CD4-positive, CD25-positive, alpha-beta regulatory T cell (primary cell): ENCODE data around the gene TIGAR. TPM values are rescaled to one million over a fixed set of nuclear protein-coding genes. Genes with fewer than 3 reads are reported as not detected.

Experiments
- ATAC-seq, 2 donors: fragments of 150-1000 bp; cut with Tn5 transposase; one replicate each; pipeline ENCODE4 v1.10.0; 2021; ENCODE audit warnings: low read depth in 2 of 2, moderate number of reproducible peaks in 2 of 2, moderate library complexity in 1 of 2
- DNase-seq, 3 donors: peaks; one replicate each; pipeline versions ENCODE4 v3.0.0 to v3.0.0-alpha.2; 2012 to 2022; ENCODE audit warnings: mixed read lengths in 1 of 3
- H3K27ac ChIP-seq: one replicate; pipeline ENCODE4 v1.7.0; 2013; ENCODE audit warnings: mild to moderate bottlenecking, low read length; ENCODE audit not compliant: insufficient read depth, poor library complexity, severe bottlenecking
- H3K27me3 ChIP-seq: one replicate; pipeline ENCODE4 v1.7.0; 2013; ENCODE audit warnings: low read length; ENCODE audit not compliant: control insufficient read depth, insufficient read depth
- H3K36me3 ChIP-seq: one replicate; pipeline ENCODE4 v1.7.0; 2013; ENCODE audit warnings: mild to moderate bottlenecking, low read length, moderate library complexity; ENCODE audit not compliant: control insufficient read depth, insufficient read depth
- H3K4me1 ChIP-seq: 2 replicates; pipeline ENCODE4 v1.7.0; 2013; ENCODE audit warnings: mild to moderate bottlenecking, low read length; ENCODE audit not compliant: insufficient read depth, control insufficient read depth, poor library complexity, severe bottlenecking
- H3K4me3 ChIP-seq: one replicate; pipeline ENCODE4 v1.7.0; 2013; ENCODE audit warnings: low read depth, mild to moderate bottlenecking, low read length, moderate library complexity
- H3K9me3 ChIP-seq, 2 experiments: 1 replicate in 1 of 2; 2 replicates in 1 of 2; pipeline ENCODE4 v1.7.0; 2013; ENCODE audit warnings: low read length in 2 of 2, mild to moderate bottlenecking in 1 of 2, moderate library complexity in 1 of 2; ENCODE audit not compliant: control insufficient read depth in 2 of 2
- H3K27ac Mint-ChIP-seq, 3 donors: one replicate each; pipeline ENCODE4 v1.8.0; 2020 to 2022; ENCODE audit warnings: mild to moderate bottlenecking in 3 of 3, mixed read lengths in 3 of 3, moderate library complexity in 2 of 3
- H3K27me3 Mint-ChIP-seq: one replicate; pipeline ENCODE4 v1.8.0; 2022; ENCODE audit warnings: mild to moderate bottlenecking, mixed read lengths
- H3K36me3 Mint-ChIP-seq: one replicate; pipeline ENCODE4 v1.8.0; 2020; ENCODE audit warnings: mixed read lengths
- H3K4me1 Mint-ChIP-seq, 4 donors: one replicate each; pipeline ENCODE4 v1.8.0; 2020 to 2022; ENCODE audit warnings: mixed read lengths in 4 of 4, mild to moderate bottlenecking in 1 of 4
- H3K4me3 Mint-ChIP-seq, 4 donors: one replicate each; pipeline ENCODE4 v1.8.0; 2020 to 2022; ENCODE audit warnings: mild to moderate bottlenecking in 4 of 4, mixed read lengths in 4 of 4, moderate library complexity in 3 of 4
- H3K9me3 Mint-ChIP-seq, 7 donors: one replicate each; pipeline ENCODE4 v1.8.0; 2020 to 2022; ENCODE audit warnings: mixed read lengths in 7 of 7, mild to moderate bottlenecking in 3 of 7, moderate library complexity in 2 of 7
- polyA plus RNA-seq, 4 donors: library from polyadenylated mRNA; unstranded; fragments of 300-500 nt; fragmentation: Illumina TruSeq; gene quantifications; one replicate each; pipeline ENCODE4 v1.2.3, GENCODE V29; 2021
- total RNA-seq: library from RNA; stranded (reverse); gene quantifications from one replicate; pipeline ENCODE4 v1.2.3, GENCODE V29; 2022

Gene TIGAR
- total and polyA plus RNA-seq, 5 donors from 2014 or later = 2.1 to 13.3 (median 6.1) TPM

DNA sequence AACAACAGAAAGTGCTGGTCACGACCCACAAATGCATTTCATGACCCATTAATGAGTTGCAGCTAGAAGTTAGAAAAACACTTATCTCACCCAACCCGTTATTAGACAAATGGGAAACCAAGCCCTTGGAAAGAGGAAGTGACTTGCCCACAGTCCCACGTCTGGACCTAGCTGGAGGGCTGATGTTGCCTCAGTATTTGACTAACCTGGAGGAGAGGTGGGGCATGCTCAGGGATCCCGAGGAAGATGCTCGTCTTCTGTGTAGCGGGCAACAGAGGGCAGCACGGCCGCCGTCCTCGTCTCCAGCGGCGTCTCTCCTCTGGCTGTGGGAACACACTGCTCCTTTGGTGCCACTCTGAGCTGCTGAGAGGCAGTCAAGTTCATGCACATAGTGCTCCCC is 34.8 kb upstream of the TIGAR start:
- ATAC-seq = no peak
- H3K27ac Mint-ChIP-seq = peak overlapping the region; percentile 38 to 90 (median 55)
- H3K4me1 ChIP-seq = peaks cover 85% of the 10 kb centered on the region
- H3K4me3 ChIP-seq = peak overlapping the region; percentile 16
- H3K27me3 ChIP-seq = no peaks in the 10 kb centered on the region
- H3K27ac ChIP-seq = peak overlapping the region; percentile 41
- H3K9me3 Mint-ChIP-seq = no peaks in the 10 kb centered on the region
- peak overlapping the region in 2 of 4 donors; percentile 63 to 64 for H3K4me3 Mint-ChIP-seq
- H3K36me3 Mint-ChIP-seq = peaks cover 54% of the 10 kb centered on the region
- H3K4me1 Mint-ChIP-seq = peaks cover 26 to 93% (median 62%) of the 10 kb centered on the region in 4 donors
- no peaks in the 10 kb centered on the region for H3K9me3 ChIP-seq
- no peaks in the 10 kb centered on the region for H3K27me3 Mint-ChIP-seq
- H3K36me3 ChIP-seq = peaks cover 98% of the 10 kb centered on the region
- no peak for DNase-seq

DNA sequence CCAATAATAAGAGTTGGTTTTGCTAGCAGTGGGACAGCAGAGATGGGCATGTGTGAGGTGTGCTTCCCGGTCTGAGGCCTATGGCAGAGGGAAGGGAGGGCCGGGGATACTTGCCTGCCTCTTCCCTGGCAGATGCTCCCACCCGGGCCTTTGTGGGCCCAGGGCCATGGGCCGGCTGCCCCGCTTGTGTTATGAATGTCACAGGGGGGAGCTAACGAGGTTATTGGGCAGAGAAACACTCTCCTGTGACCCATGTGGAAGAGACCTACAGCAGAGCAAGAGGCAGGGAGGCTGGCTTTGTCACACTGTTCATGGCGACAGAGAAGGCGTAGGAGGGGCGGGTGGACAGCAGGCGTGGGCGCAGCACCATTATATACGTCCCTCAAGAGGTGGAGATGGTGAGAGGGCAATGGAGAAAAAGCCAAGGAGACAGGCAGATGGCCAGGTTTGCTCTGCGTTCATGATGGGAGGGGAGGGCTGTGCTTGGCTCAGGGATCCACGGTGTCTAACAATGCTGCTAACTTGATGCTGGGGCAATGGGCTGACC is 34.2 kb upstream of the TIGAR start:
- peak overlapping the region; percentile 24 for H3K27ac ChIP-seq
- H3K9me3 ChIP-seq = no peaks in the 10 kb centered on the region

DNA sequence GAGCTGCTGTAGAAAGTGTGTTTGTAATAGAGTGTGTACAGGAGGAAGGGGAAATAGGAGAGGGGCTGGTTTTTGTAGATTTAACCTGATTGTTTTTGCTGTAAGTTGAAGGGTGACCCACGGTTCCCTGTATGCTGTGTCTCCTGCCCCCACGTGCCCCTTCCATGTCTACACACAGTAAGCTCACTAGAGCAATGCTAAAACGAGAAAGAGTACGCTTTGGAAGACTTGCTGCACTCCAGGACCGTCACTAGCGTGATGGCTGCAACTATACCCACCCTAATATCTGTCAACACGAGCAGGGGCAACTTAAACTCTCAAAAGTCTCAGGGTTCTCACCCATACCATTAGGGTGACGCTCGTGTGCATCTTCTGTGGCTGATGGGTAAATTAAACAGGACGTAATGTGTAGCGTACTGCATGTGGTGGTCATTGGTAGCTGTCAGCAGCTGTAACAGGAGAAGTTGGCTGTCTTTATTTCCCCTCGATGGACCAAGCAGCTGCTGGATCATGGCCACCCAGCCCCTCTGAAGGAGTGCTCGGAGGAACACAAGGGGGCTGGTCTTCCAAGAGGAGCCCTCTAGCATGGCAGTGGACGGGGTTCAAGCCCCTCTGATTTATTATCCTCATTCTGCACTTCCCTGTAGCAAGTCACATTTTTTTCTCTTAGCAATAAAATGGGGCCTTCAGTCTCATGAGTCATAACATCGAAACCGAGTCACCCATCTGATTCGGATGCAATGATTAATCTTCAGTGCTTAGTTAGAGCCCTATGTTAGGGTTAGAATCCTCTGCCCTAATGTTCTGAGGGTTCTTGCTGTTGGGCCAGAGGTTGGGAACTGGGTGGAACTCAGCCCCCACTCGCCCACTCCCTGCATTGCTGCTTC is 33.4 kb upstream of the TIGAR start:
- H3K36me3 ChIP-seq = peaks cover 99% of the 10 kb centered on the region
- H3K27ac ChIP-seq = peak overlapping the region; percentile 49
- DNase-seq (no peak), ATAC-seq (peak; percentile 52 to 63)
- Mint-ChIP-seq H3K27ac (peak overlapping the region; percentile 78 to 97 (median 90)), H3K27me3 (no peaks in the 10 kb centered on the region), H3K36me3 (peaks cover 60% of the 10 kb centered on the region), H3K4me1 (peaks cover 40 to 96% (median 66%) of the 10 kb centered on the region in 4 donors), H3K9me3 (no peaks in the 10 kb centered on the region), H3K4me3 (peak overlapping the region; percentile 19 to 92 (median 68))
- H3K4me3 ChIP-seq = peak overlapping the region; percentile 32
- H3K4me1 ChIP-seq = peaks cover 91% of the 10 kb centered on the region
- no peaks in the 10 kb centered on the region for H3K27me3 ChIP-seq
- H3K9me3 ChIP-seq = no peaks in the 10 kb centered on the region

More for the DNA sequence above, 34.2 kb upstream of the TIGAR start:
- Histone ChIP-seq H3K27me3 (no peaks in the 10 kb centered on the region), H3K4me3 (peak overlapping the region; percentile 32), H3K36me3 (peaks cover 99% of the 10 kb centered on the region), H3K4me1 (peaks cover 89% of the 10 kb centered on the region)
- H3K27me3 Mint-ChIP-seq = no peaks in the 10 kb centered on the region
- H3K9me3 Mint-ChIP-seq = no peaks in the 10 kb centered on the region
- ATAC-seq (no peak), DNase-seq (no peak)
- H3K36me3 Mint-ChIP-seq = peaks cover 59% of the 10 kb centered on the region
- H3K27ac Mint-ChIP-seq = peak overlapping the region; percentile 78 to 92 (median 88)
- H3K4me3 Mint-ChIP-seq = peak overlapping the region; percentile 44 to 92 (median 68)
- peaks cover 32 to 95% (median 65%) of the 10 kb centered on the region in 4 donors for H3K4me1 Mint-ChIP-seq

DNA sequence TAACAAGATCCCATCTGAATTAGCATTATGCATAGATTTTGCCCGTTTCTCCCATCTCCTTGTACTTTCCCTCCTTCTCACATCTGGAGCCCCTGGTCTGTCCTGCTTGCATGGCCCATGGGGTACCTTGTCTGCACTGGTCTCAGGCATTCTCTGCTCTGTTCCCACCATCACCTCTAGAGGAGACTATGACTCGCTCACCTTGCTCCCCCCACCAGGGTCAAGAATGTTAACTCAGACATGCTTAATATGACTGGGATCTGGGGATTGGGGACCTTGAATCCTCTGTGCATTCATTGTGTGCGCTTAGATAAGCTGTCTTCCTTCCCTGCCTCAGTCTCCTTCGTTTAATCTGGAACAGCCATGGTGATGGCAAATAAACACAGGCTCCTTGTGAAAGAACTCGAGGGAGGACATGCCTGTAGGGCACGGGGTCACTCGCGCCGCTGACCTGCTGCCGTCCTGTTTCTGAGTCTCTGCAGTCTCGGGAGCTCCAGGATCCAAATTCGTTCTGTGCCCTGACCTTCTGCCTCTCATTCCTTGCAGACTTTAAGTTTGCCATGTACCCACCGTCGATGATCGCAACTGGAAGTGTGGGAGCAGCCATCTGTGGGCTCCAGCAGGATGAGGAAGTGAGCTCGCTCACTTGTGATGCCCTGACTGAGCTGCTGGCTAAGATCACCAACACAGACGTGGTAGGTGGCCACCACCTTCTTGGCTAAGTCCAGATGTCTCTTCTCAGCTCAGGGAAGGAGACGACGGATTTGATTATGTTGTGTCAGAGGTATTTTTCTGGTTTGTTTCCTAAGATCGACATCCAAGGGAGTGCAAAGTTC is 32.5 kb upstream of the TIGAR start:
- Mint-ChIP-seq H3K4me1 (peaks cover 45 to 97% (median 68%) of the 10 kb centered on the region in 4 donors), H3K9me3 (no peaks in the 10 kb centered on the region), H3K27ac (peak overlapping the region; percentile 78 to 97 (median 90)), H3K4me3 (peak overlapping the region; percentile 2 to 72 (median 34)), H3K36me3 (peaks cover 67% of the 10 kb centered on the region), H3K27me3 (no peaks in the 10 kb centered on the region)
- Histone ChIP-seq H3K27me3 (no peaks in the 10 kb centered on the region), H3K4me1 (peaks cover 89% of the 10 kb centered on the region), H3K9me3 (no peaks in the 10 kb centered on the region), H3K4me3 (no peak overlapping the region), H3K36me3 (peaks cover 99% of the 10 kb centered on the region), H3K27ac (peak overlapping the region; percentile 49)
- ATAC-seq (no peak), DNase-seq (no peak)

DNA sequence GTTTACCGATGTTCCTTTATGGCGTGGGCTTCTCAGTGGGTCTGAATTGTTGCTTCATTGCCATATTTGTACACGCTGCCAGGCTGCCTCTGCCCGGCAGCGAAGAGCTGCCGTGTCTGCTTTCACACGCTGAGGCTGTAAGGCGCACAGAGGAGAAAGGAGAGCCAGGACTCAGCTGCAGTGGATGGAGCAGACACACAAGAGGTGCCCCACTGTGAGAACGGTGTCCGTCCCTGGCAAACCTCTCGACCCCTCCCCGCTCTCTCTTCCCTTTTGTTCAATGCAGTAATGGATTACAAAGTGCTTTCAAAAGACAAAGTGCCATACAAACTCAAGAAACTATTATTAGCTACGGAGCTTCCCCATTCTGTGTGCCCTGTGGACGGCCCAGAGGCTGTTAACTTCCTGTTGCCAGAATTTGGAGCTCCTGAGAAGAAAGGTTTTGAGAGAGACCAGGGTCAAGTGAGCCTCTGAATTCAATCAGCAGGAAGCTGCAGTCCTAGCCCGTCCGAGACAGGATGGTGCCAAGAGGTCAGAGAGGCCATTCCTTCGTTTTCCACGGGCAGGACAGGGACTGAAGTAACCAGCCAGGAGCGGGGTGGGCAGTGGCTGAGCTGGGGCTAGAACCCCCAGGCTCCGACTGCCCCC is 31.7 kb upstream of the TIGAR start:
- Mint-ChIP-seq H3K27ac (peak overlapping the region in 2 of 3 donors; percentile 78 to 90), H3K9me3 (no peaks in the 10 kb centered on the region), H3K4me3 (peak overlapping the region in 1 of 4 donors; percentile 39), H3K36me3 (peaks cover 66% of the 10 kb centered on the region), H3K27me3 (no peaks in the 10 kb centered on the region), H3K4me1 (peaks cover 41 to 98% (median 69%) of the 10 kb centered on the region in 4 donors)
- ATAC-seq (no peak), DNase-seq (no peak)
- Histone ChIP-seq H3K4me1 (peaks cover 90% of the 10 kb centered on the region), H3K36me3 (peaks cover 97% of the 10 kb centered on the region), H3K27ac (peak overlapping the region; percentile 49), H3K4me3 (no peak overlapping the region), H3K27me3 (no peaks in the 10 kb centered on the region), H3K9me3 (no peaks in the 10 kb centered on the region)

DNA sequence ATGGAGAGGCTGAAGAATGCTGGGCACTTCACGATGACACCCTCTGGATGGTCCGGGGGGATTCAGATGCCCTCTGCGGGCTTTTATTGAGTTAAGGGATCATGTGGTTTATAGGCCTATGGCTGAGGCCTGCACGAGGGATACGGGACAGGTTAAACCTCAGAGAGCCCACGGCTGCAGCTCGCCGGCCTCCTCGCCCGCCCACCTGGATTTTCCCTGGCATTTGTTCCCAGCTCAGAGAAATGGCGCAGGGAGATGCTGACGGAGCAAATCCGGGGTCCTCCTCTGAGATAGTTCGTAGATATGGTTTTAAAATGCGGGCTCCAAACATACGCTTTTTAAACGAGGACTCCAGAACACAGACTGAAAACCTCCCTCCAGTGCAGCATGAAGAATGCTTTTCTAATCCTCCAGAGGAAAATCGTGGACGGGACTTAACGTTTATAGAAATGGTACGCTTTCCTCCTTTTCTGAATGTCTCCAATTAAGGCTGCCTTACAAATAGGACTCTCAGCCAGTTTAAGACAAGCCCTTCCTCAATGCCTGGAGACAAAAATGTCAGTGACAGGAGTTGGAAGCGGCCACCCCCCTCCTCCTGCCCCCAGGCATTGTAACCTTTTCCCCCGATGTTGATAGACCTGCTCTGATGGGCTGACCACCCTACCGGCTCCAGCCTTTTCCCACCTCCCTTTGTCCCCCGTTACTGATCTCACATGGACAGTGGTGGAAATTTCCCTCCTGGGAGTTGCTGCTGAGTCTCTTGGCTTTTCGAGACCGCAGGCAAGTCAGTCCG is 30.8 kb upstream of the TIGAR start:
- Mint-ChIP-seq H3K27me3 (no peaks in the 10 kb centered on the region), H3K4me1 (peaks cover 47 to 98% (median 68%) of the 10 kb centered on the region in 4 donors), H3K9me3 (no peaks in the 10 kb centered on the region), H3K27ac (peak overlapping the region; percentile 65 to 97 (median 70)), H3K36me3 (peaks cover 72% of the 10 kb centered on the region), H3K4me3 (peak overlapping the region in 2 of 4 donors; percentile 13 to 42)
- Histone ChIP-seq H3K36me3 (peaks cover 97% of the 10 kb centered on the region), H3K27ac (peak overlapping the region; percentile 36), H3K9me3 (no peaks in the 10 kb centered on the region), H3K4me1 (peaks cover 85% of the 10 kb centered on the region), H3K27me3 (no peaks in the 10 kb centered on the region), H3K4me3 (no peak overlapping the region)
- ATAC-seq (no peak), DNase-seq (no peak)
